EL (cell line): ENCODE data around the gene POLE.

Experiments
- DNase-seq: peaks from one replicate; pipeline ENCODE4 v3.0.0-alpha.2; 2016

Gene POLE

DNA sequence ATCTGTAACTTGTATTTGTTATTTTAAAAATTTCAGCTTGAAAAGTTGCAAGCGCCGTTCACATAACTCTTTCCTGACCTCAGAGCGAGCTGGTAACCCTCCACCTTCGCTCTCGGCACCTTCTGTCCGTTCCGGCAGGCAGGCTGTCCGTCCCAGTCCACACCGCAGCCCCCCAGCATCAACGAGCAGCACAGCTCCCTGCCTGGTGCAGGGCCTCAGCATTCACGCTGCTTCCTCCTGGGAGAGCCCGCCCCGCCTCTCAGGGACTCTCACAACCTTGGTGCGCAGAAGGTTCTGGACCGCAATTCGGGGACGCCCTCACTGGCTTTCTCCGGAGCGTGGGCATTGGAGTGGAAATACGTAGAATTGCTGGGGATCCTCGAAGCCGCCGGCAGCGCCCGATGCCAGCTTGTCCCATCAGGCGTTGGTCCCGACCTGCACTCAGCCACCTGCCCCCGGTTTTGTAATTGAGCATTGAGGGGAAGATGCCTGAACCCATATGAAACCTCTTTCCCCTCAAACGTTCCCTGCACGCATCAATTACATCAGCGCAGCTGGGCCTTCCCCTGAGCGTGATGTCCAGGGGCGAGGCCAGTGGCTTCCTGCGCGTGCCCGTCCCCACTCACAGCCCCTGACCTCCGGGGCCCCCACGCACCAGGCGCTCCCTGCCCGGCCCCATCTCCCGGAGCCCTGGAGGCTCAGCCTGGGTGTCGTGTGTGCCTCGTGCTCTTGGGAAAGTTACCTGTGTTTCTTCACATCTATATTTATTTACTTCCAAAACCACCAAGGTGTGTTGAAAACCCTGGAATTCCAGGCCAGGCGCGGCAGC is 95.8 kb downstream of the POLE start:
- no peak for DNase-seq

DNA sequence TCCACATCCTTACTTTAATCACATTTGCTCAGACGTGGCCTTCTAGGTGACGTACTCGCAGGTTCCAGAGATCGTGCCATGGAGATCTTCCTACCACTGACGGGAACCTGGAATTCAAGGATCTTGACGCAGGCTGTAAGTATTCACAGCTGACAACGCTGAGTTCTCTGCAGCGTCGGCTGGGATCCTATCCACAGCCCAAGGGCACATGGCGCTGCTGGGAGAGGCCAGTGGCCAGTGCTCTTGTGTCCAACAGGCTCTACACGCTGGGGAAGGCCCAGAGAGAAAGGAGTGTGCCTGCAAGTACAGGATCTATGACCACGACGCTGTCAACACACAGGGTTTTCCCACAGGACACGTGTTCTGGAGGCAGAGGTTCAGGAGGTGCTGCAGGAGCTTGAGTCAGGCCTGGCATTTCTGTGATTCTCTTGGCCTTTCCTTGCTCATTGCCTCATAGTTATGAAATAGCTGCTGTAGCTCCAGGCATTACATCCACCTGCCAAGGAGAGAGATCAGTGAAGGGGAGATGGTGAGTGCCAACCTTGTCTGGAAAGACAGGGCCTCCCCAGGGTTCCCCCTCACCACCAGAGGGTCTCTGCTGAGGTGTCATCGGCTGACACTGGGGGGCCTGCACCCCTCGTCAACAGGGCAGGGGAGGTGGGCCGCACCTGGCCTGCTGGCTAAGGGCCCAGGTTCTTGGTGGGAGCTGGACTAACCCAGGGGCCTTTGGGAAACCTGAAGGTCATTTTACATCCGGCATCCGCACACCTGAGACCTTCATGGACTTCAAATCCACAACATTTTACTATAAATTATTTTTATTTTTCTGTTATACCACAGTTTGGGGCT is 98.1 kb downstream of the POLE start:
- DNase-seq, result no peak

DNA sequence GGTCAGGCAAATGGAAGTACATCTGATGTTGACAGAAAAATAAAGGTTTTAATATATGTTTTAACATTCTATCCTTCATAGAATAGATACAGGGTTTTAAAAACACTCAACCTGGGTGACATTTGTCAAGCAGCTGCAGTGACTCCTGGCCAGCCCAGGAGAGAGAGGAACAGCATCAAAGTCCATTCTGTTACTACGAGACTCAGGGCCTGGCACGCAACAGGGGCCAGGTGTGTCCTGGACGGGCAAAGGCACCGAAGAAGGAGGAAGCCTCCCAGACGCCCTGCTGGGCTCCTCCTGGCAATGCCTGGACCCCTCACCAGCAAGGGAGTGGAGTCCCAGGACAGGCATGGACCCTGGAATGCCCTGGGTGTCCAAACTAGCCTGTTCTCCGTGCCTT is 98.8 kb downstream of the POLE start:
- DNase-seq, result no peak

GRCh38 chr12:132587781-132588180 is 99.4 kb downstream of the POLE start:
- no peak for DNase-seq

GRCh38 chr12:132586929-132587328 is 100.2 kb downstream of the POLE start:
- no peak for DNase-seq

GRCh38 chr12:132585177-132585576 is 102.0 kb downstream of the POLE start:
- DNase-seq, result no peak

DNA sequence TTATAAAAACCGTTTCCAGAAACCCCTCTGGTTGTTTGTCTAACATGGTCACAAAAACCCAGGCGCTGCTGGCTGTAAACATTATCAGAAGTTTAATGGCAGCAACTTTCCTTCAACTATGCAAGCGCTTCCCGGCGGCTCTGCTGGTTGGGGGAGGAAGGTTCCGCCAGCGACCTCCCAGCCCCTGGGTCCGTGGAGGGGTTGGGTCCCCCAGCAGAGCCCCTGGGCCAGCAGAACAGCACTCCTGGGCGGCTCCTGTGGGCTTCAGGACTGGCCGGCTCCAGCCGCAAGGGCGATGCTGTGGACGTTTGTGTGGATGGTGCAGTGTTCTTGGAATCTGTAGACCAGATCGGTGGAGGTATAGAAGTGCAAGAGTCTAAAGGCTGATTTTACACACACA is 102.7 kb downstream of the POLE start:
- no peak for DNase-seq

GRCh38 chr12:132583736-132584135 is 103.4 kb downstream of the POLE start:
- no peak for DNase-seq

DNA sequence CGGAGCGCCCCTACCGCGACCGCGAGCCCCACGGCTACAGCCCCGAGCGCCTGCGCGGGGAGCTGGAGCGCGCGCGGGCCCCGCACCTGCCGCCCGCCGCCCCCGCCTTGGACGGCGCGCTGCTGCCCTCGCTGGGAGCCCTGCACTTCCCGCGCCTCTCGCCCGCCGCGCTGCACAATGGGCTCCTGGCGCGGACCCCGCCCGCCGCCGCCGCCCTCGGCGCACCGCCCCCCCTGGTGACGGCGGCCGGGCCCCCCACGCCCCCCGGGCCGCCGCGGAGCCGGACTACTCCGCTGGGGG is 103.8 kb downstream of the POLE start:
- no peak for DNase-seq

DNA sequence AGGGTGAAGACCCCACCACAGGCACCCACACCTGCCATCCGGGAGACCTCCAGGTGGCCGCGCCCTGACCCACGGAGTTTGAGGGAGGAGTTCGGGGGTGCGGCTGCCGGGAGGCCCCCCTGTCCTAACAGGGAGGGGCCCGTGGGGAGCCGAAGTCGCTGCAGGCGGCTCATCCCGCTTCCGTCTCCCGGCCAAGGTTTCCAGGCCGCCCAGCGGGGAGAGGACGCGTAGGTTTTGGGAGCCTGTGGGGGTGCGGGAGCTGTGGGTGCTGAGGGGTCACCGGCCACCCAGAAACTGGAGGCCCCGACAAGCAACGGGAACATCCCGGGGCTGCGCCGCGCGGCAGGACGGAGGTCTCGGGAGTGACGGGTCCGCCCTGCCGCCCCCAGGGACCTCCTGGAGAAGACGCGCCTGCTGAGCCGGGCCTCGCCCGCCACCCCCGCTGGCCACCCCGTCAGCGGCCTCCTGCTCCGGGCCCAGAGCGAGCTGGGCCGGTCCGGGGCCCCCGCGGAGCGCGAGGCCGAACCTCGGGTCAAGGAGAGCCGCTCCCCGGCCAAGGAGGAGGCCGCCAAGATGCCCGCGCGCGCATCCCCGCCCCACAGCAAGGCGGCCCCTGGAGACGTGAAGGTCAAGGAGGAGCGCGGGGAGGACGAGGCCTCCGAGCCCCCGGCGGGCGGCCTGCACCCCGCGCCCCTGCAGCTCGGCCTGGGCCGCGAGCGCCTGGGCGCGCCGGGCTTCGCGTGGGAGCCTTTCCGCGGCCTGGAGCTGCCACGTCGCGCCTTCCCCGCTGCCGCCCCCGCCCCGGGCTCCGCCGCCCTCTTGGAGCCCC is 104.3 kb downstream of the POLE start:
- DNase-seq, result no peak

DNA sequence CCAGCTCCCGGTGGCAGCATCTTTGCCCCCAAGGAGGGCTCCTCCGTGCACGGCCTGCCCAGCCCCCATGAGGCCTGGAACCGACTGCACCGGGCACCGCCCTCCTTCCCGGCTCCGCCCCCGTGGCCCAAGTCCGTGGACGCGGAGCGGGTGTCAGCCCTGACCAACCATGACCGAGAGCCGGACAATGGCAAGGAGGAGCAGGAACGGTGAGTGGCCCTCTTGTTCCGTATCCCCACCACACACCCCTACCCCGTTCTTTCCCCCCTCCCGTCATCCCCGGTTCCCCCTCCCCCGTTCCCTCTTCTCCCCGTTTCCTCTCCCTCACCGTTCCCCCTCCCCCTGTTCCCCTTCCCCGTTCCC is 105.1 kb downstream of the POLE start:
- DNase-seq, result no peak

- no peak for DNase-seq
Measured at GRCh38 chr12:132581348-132582057, 105.6 kb downstream of the POLE start.

DNA sequence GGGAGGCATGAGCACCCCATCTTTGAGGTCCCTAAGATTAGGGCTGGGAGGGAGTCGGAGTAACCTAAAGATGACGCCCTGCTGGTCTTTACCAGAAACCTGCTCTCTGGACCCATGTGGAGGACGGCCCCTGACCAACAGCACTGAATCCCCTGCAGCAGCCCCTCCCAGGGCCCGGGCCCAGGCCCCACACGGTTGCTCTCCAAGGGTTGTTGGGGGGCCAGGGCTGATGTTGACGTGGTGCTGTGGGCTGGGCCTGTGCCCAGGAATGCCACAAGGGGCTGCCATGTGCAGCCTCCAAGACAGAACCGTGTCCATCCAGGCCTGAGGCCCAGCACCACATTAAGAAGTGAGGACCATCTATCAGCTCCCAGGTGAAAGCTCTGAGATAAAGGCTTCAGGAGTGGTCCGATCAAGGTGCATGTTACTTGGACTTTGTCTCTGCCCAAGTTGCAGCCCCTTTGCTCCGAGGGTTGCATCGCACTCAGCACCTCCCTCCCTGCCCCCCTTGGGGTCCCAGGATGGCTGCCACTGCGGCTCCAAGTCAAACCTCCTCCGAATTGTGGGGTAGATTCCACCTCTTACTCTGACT is 106.3 kb downstream of the POLE start:
- no peak for DNase-seq

DNA sequence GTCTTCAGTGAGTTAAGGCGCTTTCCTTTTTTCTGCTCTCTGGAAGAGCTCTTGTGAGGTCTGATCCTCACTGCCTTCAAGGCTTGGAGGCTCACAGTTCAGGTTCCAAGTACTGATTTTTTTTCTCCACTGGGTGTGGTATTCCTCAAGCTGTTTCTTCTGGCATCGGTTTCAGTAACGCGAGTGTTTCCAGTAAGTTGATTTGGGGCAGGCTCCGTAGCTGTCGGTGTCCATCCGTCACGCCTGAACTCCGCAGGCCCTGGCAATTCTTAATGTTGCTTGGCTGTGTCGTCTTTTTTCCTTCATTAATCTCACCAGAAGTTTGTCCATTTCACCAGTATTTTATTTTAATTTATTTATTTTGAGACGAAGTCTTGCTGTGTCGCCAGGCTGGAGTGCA is 107.4 kb downstream of the POLE start:
- no peak for DNase-seq

- DNase-seq, result no peak
Measured at GRCh38 chr12:132578826-132579225, 108.3 kb downstream of the POLE start.

- DNase-seq, result no peak
Measured at GRCh38 chr12:132578118-132578517, 109.0 kb downstream of the POLE start.

DNA sequence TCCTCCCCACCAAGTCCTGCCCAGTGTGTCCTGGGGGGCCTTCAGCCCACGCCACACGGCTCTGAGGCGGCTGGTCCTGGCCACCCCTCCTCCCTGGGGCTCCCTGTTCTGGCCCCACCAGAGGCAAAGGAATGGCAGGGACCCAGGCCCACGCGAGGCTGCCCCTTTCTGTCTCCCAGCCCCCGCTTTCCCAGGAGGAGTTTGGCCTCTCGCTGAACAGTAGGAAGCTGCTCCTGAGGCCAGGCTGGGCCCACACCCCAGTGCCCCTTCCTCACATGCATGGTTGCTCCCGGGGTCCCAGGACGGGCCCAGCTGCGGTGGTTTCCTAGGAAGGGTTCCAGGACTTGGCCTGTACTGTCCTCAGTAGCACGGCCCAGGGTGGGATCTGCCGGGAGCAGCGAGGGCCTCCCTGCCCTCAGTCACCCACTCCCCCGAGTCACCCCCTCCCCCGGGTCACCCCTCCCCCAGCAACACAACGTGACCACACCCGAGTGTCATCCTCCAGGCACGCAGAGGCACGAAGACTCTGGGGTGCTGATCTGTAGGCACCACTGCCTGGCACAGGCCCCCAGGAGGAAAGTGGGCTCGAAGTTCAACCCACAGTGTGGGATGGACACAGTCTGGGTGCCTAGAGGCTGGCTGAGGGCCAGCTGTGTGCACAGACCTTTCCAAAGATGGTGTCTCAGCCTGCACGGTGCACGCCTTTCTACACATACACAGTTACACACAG is 109.8 kb downstream of the POLE start:
- no peak for DNase-seq

GRCh38 chr12:132576701-132577100 is 110.4 kb downstream of the POLE start:
- DNase-seq, result no peak

- DNase-seq, result no peak
Measured at GRCh38 chr12:132575661-132576060, 111.5 kb downstream of the POLE start.

- no peak for DNase-seq
Measured at GRCh38 chr12:132574271-132574996, 112.7 kb downstream of the POLE start.
